ENCODE results near the gene ZNF792.
"Not testable (repeated sequence)": the region's sequence is repeated elsewhere in the genome, so short reads cannot be mapped to it uniquely, and the experiment has no call there.

Gene ZNF792

GRCh38 chr19:35006999-35007365 lies 43.0 kb upstream of the ZNF792 start:
- no peak overlapping the region for H3K4me3 ChIP-seq
- DNase-seq (ENCODE audit: low read depth, low spot score), result no peak
- H3K9ac ChIP-seq (ENCODE audit: insufficient read length), result no peak overlapping the region
- no peak for TF ChIP-seq EZH2 (IDR thresholded peaks at IDR 0.05)
- TF ChIP-seq POLR2AphosphoS5 (IDR thresholded peaks at IDR 0.05; ENCODE audit: borderline replicate concordance, low read depth, low read length), result peak; percentile 17; the same call in 1 of the 2 replicates
- no peaks in the 10 kb centered on the region for H3K9me3 ChIP-seq (ENCODE audit: low read depth, low read length)
- peaks cover 23% of the 10 kb centered on the region; the same call in 1 of the 2 replicates for H3K36me3 ChIP-seq (ENCODE audit: insufficient read depth, low read length)
- H3K27ac ChIP-seq, result no peak overlapping the region

DNA sequence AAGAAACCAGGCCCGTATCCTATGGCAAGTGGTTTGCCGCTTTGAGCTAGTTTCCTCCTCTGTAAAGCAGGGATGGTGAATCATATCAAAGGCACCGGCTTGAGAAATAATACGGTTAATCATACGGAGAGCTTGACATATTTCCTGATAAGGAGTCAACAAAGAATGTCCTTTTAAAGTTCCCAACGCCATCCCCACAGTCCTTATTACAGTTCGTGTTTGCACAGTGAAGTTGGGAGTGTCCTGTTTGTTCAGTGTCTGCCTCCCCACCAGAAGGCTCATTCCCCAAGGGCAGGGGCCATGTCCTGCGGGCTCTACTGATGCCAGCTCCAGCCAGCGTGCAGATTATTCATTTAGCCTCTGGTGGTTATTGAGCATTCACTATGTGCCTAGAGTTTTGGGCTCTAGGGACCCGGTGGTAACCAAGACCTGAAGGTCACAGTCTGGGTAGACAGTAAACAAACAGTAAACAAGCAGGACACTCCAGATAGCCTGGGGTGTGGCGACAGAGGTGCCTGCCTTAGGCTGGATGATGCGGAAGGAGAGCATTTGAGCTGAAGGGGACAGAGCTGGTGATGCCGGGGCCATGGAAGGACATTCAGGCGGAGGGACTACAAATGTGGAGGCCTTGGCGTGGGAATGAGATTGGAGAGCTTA lies 42.4 kb upstream of the ZNF792 start:
- H3K9me3 ChIP-seq (ENCODE audit: low read depth, low read length), result no peaks in the 10 kb centered on the region
- H3K4me3 ChIP-seq, result no peak overlapping the region
- H3K36me3 ChIP-seq (ENCODE audit: insufficient read depth, low read length), result peaks cover 21% of the 10 kb centered on the region; the same call in 1 of the 2 replicates
- no peak overlapping the region for H3K9ac ChIP-seq (ENCODE audit: insufficient read length)
- H3K27ac ChIP-seq, result no peak overlapping the region
- DNase-seq (ENCODE audit: low read depth, low spot score), result no peak
- TF ChIP-seq FOXP2 (optimal IDR thresholded peaks at IDR 0.05; ENCODE audit: control extremely low read depth, extremely low read length, insufficient read depth) (no peak), EZH2 (IDR thresholded peaks at IDR 0.05) (no peak), POLR2AphosphoS5 (IDR thresholded peaks at IDR 0.05; ENCODE audit: borderline replicate concordance, low read depth, low read length) (no peak; the same call in 1 of the 2 replicates)

- not testable (repeated sequence) for H3K9ac ChIP-seq (ENCODE audit: insufficient read length)
Observed at GRCh38 chr19:35006007-35006341, 41.9 kb upstream of the ZNF792 start.

DNA sequence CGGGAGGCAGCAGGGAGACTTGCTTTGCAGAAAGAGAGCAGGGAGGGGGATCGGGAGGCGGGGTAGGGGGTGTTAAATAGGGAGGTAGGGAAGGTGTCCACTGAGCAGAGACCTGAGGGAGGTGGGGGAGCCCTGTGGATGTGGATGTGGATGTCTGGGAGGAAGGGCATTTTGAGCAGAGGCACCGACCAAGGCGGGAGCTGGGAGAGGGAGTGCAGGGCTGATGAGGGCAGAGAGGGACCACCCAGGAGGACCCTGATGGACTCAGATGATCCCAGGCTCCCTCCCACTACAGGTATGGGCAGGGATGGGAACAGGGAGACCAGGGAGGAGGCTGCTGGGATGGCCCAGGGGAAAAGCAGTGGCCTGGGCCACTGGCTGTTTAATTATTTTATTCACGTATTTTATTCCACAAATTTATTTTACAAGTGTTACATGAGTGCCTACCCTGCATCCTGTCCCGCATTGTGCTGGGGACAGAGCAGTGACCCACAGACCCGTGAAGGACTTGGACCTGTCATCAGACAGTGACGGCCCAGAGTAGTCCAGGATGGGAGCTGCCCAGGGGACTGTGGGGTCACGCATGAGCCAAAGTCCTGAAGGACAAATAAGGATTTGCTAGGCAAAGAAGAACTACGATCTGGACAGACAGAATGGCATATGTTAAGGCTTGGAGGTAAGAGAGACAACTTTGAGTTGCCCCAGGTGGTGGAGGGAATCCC lies 41.4 kb upstream of the ZNF792 start:
- H3K27ac ChIP-seq, result no peak overlapping the region
- no peaks in the 10 kb centered on the region for H3K9me3 ChIP-seq (ENCODE audit: low read depth, low read length)
- H3K4me3 ChIP-seq, result no peak overlapping the region
- TF ChIP-seq EZH2 (IDR thresholded peaks at IDR 0.05) (no peak), FOXP2 (optimal IDR thresholded peaks at IDR 0.05; ENCODE audit: control extremely low read depth, extremely low read length, insufficient read depth) (no peak), POLR2AphosphoS5 (IDR thresholded peaks at IDR 0.05; ENCODE audit: borderline replicate concordance, low read depth, low read length) (no peak)
- no peak for DNase-seq (ENCODE audit: low read depth, low spot score)
- peaks cover 15% of the 10 kb centered on the region; the same call in 1 of the 2 replicates for H3K36me3 ChIP-seq (ENCODE audit: insufficient read depth, low read length)
- H3K9ac ChIP-seq (ENCODE audit: insufficient read length), result no peak overlapping the region

More at GRCh38 chr19:35006007-35006341, 41.9 kb upstream of the ZNF792 start:
- not testable (repeated sequence) for H3K9me3 ChIP-seq (ENCODE audit: low read depth, low read length); DNase-seq (ENCODE audit: low read depth, low spot score); H3K4me3 ChIP-seq; H3K27ac ChIP-seq
- peaks cover 16% of the 10 kb centered on the region; the same call in 1 of the 2 replicates for H3K36me3 ChIP-seq (ENCODE audit: insufficient read depth, low read length)

- peaks cover 9% of the 10 kb centered on the region; the same call in 1 of the 2 replicates for H3K36me3 ChIP-seq (ENCODE audit: insufficient read depth, low read length)
- no peak for TF ChIP-seq FOXP2 (optimal IDR thresholded peaks at IDR 0.05; ENCODE audit: control extremely low read depth, extremely low read length, insufficient read depth)
- no peak for TF ChIP-seq POLR2AphosphoS5 (IDR thresholded peaks at IDR 0.05; ENCODE audit: borderline replicate concordance, low read depth, low read length)
- no peak for TF ChIP-seq EZH2 (IDR thresholded peaks at IDR 0.05)
- H3K9ac ChIP-seq (ENCODE audit: insufficient read length), result no peak overlapping the region
- H3K4me3 ChIP-seq, result no peak overlapping the region
- no peaks in the 10 kb centered on the region for H3K9me3 ChIP-seq (ENCODE audit: low read depth, low read length)
- no peak overlapping the region for H3K27ac ChIP-seq
- DNase-seq (ENCODE audit: low read depth, low spot score), result no peak
Observed at GRCh38 chr19:35004517-35005255, 40.7 kb upstream of the ZNF792 start.

GRCh38 chr19:35002037-35002535 lies 38.1 kb upstream of the ZNF792 start:
- no peak for TF ChIP-seq EZH2 (IDR thresholded peaks at IDR 0.05)
- TF ChIP-seq FOXP2 (optimal IDR thresholded peaks at IDR 0.05; ENCODE audit: control extremely low read depth, extremely low read length, insufficient read depth), result no peak
- TF ChIP-seq POLR2AphosphoS5 (IDR thresholded peaks at IDR 0.05; ENCODE audit: borderline replicate concordance, low read depth, low read length), result no peak
- Histone ChIP-seq H3K27ac (no peak overlapping the region), H3K9ac (ENCODE audit: insufficient read length) (no peak overlapping the region), H3K4me3 (peak overlapping the region; percentile 92; the same call in 1 of the 2 replicates), H3K9me3 (ENCODE audit: low read depth, low read length) (no peaks in the 10 kb centered on the region), H3K36me3 (ENCODE audit: insufficient read depth, low read length) (peaks cover 5% of the 10 kb centered on the region; the same call in 1 of the 2 replicates)
- DNase-seq (ENCODE audit: low read depth, low spot score), result no peak

DNA sequence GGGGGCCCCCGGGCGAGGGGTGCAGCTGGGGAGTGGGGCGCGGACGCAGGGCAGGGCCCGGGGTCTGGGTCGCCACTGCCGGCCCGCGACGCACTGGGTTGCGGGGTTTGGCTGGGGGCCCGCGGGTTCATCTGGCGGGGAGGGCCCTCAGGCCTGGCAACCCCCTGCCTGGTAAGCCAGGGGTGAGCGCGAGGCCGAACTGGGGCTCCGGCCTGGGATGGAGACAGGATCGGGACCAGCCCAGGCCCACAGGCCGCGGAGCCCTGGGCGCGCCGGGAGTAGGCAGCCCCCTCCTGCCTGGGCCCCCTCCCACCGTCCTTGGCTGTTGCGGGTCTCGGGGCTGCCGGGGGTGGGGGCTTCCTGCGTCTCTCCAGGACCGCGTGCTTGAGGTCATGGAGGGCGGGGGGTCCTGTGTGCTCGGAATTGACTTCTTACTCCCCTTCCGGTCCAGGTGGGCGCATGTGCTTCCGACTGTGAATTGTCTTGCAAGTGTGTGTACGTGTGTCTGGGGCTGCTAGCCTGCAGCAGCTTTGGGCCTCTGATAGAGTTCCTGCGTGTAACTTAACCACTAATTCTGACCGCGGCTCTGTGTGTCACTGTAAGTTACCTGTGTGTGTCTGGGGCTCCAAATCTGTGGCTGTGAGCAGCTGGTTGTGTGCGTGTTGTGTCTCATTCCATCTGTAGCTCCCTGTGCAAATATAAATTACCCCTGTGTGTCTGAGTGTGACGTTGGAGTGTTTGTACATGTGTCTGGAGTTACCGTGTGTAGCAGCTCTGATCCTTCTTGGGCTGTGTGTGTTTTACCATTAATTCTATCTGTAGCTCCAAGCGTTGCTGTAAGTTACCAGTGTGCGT lies 36.8 kb upstream of the ZNF792 start:
- H3K36me3 ChIP-seq (ENCODE audit: insufficient read depth, low read length), result peaks cover 5% of the 10 kb centered on the region; the same call in 1 of the 2 replicates
- TF ChIP-seq POLR2AphosphoS5 (IDR thresholded peaks at IDR 0.05; ENCODE audit: borderline replicate concordance, low read depth, low read length) (no peak), FOXP2 (optimal IDR thresholded peaks at IDR 0.05; ENCODE audit: control extremely low read depth, extremely low read length, insufficient read depth) (no peak), EZH2 (IDR thresholded peaks at IDR 0.05) (no peak)
- H3K9me3 ChIP-seq (ENCODE audit: low read depth, low read length), result no peaks in the 10 kb centered on the region
- peak overlapping the region; percentile 92 for H3K4me3 ChIP-seq
- DNase-seq (ENCODE audit: low read depth, low spot score), result no peak
- H3K27ac ChIP-seq, result peak overlapping the region; percentile 13; the same call in 1 of the 2 replicates
- peak overlapping the region; percentile 87 for H3K9ac ChIP-seq (ENCODE audit: insufficient read length)
